RPMI7951 (cell line): Measurements from ENCODE around the gene GPC6. TPM values are rescaled to one million over a fixed set of nuclear protein-coding genes. Genes with fewer than 3 reads are reported as not detected.

Experiments
- DNase-seq: peaks from one replicate; pipeline ENCODE4 v3.0.0-alpha.2; 2012; ENCODE audit warnings: low read depth
- total RNA-seq: library from RNA; depleted of rRNA; stranded (reverse); fragments of >200 nt; shearing (Covaris generic); gene quantifications from 2 replicates; pipeline ENCODE4 v1.2.3, GENCODE V29; 2014

GPC6 gene
- total RNA-seq, 1 experiment from 2014 or later: under 0.01 TPM

DNA sequence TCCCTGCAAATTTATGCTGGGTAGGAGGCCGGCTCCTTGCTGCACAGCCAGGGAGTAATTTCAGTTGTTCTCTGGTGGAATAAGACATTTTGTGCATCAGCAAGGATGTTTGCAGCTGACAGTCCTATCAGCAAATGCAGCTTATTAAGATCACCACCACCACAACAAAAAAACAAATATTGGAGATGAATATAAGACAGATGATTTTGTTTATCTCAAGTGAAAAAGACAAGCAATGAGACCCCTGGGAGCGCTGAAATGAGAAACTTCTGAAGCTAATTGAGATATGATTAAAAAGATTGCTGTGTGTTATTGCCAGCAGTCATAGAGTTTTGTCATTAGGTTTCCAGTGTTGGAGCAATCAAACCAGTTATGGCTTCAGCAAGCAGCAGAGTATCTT is 505.6 kb downstream of the GPC6 start:
- DNase-seq: no peak

DNA sequence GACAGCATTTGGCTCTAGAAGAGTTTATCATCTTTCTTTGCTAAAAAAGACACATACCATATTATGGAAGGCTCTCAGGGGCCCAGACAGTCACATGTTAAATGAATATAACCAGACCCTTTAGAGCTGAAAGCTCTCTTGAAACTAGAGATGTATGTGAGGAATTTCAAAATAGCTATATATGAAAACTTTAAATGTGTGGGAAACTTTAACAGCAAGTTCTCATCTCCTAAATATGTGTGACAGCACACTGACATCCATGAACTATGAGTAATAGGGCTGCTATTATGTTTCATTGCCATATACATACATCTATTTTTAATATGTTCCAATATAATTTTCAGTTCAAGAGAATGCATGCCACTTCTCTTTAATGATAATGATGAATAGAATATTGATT is 509.5 kb downstream of the GPC6 start:
- DNase-seq: no peak

DNA sequence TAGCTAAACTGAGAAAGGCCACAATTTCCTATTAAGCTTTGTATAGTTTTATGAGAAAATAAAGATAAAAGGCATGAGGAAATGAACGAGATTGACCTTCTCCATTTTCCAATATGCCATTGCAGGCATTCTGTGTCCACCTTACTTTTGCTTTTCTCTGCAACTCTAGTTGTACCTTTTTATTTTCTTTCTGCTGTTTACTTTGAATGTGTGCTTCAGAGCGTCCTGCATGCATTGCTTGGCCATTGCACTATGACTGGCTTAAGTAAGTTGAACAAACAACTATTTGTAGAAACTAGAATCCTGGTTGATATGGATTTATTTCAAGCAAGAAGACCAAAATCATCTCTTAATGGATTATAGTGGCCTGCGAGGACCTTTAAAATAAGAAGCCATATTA is 510.3 kb downstream of the GPC6 start:
- DNase-seq: no peak

DNA sequence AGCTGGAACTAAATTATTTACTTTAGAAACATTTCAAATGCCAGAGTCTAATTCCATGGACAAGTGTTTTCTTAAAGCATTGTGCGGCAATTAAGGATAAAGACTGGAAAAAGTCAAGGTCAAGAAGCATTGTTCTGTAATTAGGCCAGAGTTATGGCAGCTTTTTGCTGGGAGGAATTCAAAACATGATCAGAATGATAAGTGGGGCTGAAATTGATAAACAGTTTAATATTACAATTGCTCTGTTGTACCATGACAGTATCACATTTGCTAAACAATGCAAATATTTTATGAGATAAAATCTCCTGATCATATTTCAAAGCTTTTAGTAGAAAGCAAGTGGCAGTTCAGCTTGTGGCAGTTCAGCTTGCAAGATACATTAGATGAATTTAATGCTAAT is 513.7 kb downstream of the GPC6 start:
- DNase-seq: no peak

DNA sequence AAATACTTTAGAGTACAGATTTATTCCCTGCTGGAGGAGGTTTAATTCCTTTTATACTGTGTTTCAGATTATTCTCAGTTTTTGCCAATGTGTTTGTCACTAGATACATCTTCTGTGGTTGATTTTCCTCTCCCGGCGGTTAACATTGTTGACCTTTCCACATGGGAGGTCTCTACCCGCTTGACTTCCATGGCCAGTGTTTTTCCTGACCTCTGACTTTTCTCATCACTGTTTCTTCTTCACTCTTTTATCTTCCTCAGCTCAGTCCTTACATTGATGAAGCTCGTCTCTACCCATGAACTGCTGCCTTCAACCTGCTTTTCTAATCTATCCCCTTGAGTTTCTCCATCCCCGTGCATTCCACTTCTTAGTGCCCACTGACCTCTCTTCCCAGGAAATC is 517.4 kb downstream of the GPC6 start:
- no peak for DNase-seq

DNA sequence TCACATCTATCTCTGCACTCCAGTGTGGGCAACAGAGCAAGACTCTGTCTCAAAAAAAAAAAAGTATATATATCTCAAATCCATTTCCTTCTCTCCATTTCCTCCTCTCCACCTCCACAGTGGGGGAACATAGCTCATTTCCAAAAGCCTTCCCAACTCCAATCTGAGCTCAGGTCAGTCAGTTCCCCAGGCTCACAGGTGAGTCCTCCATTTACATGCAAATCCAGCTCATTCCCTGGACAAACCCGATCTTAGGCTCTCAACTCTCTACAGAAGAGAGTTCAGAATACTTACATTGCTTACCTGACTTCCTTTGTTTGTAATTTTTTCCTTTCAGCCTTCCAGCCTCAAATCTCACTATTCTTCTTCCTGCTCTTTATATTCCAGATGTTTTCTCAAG is 518.3 kb downstream of the GPC6 start:
- DNase-seq: no peak

DNA sequence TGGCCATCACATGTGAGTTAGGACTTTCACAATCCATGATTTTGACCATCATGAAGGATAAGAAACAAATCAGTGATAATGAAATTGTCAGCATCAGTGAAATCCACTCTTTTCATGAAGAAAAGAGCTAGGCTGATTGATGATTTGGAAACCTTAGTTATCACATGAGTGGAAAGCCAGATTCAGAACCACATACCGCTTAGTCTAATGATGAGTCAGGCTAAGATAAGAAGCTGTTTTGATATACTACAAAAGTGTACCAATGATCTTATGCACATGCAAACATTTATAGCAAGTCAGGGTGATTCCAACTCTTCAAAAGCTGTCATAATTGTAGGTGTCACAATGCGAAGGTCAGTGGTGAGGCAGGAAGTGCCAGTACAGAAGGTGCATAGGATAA is 519.3 kb downstream of the GPC6 start:
- no peak for DNase-seq

DNA sequence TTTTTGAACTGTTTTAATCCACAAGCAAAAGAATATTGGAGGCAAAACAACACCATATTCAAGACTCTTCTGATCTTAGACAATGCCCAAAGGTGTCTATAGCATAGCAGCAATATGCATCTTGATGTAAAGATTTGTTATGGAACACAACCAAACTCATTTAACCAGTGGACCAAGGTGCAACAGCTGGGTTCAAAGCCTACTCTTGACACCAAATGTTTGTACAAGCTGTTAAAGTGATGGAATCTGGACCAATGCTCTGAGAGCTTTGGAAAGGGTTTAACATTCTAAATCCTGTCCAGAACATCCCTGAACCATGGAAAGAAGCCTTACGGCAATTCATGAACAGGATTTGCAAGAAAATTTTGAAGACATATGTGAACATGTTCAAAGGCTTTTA is 520.0 kb downstream of the GPC6 start:
- no peak for DNase-seq

DNA sequence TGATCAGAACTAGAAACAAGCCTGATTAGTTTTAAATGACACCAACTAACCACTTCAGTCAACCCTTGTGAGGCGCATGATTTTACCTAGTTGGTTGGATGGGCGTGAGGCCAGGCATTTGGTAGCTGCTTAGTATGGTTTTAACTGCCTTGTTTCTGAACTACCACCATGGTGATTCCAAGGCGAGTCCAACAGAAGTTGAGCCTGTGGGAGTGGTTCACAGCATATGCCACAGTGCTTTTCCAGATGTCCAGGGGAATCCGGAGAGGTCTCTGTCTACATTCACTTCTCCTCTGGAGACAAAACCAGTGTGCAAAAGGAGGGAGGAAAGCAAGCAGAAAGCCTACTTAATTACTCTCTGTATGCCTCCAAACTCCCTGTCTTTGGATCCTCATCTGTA is 524.1 kb downstream of the GPC6 start:
- no peak for DNase-seq

DNA sequence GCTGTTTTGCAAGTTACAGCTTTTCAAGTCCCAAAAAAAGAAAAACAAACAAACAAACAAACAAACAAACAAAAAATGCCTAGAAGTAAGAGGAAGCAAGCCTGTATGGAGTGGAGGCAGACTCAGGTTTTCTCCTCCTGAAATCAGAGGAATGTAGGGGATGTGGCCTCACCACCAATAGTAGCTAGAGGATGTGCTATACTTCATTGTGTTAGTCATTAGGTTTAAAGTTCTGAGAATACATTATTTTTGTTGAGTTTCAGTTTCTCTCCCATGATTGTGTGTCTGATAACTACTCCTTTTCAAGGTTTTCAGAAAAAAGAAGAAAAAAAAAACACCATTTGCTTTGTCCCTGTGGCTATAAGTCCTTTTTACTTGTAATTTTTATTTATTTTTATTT is 524.5 kb downstream of the GPC6 start:
- DNase-seq: no peak

DNA sequence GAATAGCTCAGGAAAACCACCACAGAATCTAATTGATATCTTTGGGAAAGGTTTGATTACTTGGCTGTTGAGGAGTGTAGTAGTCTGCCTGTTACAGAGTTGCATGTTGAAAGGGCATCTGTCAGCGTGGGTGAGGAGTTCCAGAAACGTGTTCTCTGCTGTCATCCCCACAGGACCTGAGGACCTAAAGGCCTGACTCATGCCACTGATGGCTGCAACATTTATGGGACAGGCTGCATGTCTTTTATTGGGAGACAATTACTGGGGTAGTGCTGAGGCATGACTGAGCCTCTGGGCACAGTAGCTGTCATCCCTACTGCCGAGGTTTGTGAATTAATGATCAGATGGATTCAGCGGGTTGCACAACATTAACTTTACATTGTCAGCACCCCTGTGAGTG is 525.9 kb downstream of the GPC6 start:
- DNase-seq: no peak

DNA sequence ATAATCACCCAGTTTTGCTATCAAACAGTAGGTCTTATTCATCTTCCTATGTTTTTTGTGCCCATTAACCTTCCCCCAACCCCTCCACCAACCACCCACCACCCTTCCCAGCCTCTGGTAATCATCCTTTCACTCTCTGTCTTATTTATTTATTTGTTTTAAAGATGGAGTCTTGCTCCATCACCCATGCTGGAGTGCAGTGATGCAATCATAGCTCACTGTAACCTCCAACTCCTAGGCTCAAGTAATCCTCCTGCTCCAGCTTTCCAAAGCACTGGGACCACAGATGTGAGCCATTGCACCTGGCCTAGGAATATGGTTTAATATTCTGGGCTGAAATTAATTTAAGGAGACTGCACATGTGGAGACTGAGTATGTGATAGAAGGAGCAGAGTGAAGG is 527.0 kb downstream of the GPC6 start:
- DNase-seq: no peak

DNA sequence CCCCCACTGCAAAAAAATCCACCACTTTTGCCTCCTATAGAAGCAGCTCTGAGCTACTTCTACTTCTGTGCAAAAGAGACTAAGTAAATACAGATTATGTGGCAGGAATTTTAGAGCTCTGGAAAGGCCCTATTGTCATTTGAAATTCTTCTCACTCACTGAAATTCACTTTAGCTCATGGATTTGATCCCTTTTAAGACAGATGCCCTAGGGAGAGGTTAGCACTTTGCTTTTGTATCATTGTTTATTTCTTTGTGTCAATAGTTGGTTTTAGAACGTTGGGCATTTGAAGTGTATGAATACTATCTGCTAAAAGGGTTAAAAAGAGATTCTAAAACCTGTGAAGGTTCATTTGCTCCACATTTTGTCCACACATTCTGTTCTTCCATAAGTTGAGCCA is 528.7 kb downstream of the GPC6 start:
- DNase-seq: no peak

DNA sequence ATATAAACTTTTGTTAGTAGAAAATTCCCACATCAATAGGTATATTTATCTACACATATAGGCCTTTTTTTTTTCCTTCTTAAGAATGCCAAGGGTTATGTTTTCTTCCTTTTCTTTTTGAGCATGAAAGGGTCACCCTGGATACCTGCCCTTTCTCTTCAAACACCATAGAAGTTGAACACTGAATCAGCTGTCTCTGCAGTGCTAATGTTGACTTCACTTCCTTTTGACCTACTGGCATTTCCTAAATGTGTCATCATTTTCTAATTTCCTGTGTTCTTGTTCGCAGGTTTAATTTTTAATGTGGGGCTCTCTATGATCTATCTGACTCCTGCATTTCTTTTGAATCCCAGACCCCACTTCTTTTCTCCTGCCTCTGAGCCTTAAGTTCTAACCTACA is 532.0 kb downstream of the GPC6 start:
- DNase-seq: no peak

DNA sequence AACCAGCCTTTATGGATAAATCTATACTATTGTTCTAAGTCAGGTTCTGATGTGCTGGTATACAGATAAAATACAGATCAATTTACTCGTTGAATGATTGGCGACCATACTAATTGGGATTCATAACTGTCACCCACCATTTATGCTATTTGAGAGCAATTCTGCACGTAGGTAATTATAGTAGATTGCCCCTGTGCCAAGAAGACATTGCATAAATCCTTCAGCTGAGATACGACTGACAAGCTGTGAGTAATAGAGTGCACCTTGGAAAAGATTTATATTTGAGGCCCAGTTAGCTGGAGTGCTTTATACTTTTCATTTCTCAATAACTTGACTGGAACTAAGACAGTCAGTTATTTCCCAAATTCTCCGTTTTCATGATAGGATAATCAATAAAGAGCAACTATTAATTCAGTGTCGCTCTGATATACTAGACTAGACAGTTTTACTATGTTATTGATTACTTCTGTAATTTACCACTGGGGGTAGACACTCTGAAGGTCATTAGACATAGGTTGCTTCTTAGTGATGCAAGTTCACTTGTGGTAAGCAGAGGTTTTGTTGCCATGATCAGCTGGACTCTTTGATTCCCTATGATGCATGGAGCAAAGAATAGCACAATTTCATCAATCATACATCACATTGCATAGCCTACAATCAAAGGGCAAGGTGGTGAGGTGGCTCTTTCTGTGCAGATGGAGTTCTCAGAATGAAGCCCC is 536.3 kb downstream of the GPC6 start:
- DNase-seq: no peak

DNA sequence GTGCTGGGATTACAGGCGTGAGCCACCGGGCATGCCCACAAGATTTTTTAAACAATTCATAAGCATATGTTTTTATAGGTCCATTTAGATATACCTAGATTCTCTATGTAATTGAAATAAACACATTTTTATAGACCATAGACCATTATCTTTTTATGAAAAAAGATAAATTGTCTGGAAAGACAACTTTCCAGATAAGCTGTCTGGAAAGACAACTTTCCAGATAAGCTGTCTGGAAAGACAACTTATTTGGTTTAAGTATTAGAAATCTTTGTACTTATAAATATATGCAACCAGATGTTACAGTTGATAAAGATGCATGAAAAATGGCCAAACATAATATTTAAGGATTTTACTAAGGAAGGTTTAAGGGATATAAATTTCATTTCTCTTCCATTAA is 538.5 kb downstream of the GPC6 start:
- DNase-seq: no peak

DNA sequence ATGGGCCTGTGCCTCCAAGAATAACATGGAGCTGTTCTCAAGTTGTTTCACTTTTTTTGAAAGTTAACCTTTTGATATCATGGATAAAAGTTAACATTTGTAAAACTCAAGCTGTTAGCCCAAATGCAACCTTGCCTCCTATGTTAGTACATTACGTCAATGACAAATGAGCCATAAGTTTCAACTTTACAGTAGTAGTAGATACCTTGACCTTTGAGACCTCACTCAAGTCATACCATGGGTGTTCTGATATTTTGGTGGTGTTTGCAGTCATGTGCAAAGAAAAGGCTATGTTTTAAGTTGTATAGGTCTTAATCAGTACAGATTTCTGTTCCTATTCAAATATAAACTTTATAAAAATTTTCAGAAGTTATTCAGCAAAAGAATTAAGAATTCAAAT is 539.2 kb downstream of the GPC6 start:
- DNase-seq: no peak

DNA sequence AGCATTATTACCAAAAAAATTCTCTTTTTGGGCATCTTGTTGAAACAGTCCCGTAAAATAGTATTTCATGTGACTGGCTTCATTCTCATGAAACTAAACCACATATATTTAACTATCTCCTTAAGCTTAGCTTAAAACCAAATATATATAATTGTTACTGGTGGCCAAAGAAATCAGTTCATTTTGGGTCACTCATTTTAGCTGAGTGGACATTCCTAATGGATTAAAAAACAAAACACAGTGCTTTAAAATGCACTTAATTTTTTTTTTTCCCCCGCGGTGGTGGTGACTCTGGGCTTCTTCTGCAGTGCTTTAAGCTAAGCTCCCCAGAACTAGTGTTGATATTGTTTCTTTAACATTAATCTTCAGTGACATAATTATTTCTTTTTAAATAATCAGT is 540.1 kb downstream of the GPC6 start:
- DNase-seq: no peak

DNA sequence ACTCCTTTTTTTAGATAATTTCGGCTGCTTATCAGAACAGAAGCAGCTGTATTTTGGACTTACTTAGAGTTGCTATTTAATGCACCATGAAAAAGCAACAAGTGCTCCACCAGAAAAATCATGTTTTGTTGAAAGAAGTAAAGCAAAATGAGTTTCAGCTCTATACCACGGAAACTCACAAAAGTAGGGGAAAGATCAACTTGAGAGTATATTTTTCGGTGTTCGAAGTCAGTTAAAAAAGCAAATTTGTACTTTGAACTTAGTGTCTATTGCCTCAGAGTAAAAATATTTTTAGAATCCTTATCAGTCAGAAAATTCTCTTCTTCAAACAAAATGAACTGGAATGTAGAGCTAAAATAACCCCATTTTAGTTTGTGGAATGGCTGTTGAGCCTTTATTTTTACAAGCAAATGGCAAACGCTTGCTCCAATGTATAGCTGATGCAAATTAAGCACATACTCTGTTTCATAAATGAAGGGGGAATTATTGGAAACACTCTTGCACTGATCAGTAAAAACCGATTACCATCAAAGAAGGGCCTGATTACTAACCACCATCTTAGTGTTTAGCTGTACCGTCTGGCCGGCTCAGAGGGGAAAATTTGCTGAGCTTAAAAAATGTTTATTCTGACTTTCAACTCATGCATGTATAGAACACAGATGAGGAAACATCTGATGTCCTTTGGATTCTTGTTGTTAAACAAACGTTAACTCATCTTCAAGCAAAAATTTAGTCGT is 540.7 kb downstream of the GPC6 start:
- no peak for DNase-seq

DNA sequence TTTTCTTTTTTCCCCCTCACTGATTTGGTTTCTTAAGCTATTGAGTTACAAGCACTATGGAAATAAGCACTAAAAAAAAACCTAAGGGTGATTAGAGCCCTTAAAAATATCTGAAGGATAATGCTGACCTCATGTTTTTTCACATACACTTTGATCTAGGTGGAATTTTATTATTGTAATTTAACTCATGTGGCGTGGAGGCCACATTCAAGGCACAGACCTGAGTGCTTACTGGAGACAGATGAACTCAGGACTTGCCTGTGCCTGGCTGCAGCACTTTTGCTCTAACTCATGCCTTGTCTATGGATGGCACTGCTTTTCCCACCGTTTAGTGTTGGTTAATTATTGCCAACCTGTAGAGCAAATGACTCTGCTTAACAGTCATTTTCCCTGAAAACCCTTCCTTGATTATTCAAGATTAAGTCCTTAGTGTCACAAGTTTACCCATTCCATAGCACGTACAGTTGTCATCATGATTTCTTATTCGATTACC is 541.4 kb downstream of the GPC6 start:
- no peak for DNase-seq

DNA sequence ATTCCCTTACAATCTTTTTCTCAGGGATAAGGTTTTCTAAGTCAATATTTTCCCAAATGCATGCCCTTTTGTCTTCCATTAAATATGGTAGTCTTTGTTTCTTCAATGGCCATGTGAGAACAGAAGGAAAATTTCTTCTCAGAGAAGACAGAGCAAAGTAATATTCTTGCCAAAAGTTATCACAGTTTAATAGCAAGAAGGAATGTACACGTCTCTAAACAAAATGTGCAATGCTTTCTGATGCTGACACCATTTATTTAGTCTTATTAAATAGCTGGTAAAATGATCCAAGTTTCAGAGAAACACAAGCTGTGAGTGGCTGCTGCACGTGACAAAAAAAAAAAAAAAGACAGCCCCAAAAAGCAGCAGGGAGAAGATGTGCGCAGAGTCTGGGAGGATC is 542.5 kb downstream of the GPC6 start:
- DNase-seq: no peak

DNA sequence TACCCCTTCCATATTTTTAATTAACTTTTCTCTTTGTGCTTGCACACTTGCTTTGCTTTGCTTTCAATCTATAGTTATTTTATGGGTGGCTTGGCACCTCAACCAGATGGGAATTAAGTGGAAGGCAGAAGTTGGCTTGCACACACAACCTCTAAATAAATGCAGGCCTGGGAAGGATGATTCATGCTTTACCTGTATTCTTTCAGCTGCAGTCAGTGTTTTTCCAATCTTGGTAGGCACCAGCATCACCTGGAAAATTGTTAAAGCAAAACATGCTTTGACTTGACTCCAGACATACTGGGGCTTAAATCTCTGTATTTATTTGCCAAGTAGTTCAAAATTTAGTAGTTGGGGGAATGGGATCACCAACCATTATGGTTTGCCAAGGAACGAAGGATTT is 543.0 kb downstream of the GPC6 start:
- DNase-seq: no peak

DNA sequence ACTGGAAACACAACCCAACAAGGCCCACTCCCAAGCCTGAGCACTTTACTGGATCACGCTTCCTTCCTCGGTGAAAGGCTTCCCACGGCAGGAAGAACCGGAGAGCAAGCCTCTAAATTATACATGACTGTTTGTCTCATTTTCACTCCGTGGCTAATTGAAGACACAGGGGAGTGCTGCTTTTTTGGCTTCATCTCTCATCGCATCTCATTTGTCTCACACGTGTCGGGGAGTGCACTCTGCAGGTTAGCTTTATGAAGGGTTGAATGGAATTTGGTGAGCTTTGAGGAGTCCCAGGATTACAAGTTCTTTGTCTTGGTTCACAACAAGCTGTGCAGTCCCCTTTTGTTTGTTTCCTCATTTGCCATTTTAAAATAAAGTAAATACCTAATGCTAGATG is 544.6 kb downstream of the GPC6 start:
- no peak for DNase-seq

DNA sequence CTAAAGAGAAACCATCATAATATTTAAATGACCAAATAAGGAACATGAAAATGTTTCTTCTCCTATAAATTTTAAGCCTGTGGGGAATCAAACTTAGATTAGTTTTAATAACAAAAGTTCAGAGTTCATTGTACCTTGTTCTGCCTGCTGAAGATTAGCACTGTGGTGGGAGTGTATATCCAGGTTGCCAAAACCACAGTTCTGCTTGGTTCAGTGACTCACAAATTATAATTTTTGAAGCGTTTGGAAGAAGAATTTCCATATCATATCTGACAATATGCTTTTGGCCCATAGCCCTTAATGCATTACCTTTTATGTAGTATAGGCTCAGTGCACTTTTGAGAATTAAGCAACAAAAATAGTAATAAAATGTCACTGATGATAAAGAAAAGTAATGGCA is 545.2 kb downstream of the GPC6 start:
- DNase-seq: no peak
